GM19438 (cell line): Measurements from ENCODE around the gene FCHO2.

Source experiments
- ATAC-seq: cut with Tn5 transposase; IDR thresholded peaks from one replicate; pipeline ENCODE4 v1.9.1; 2021; ENCODE audit warnings: low read depth; ENCODE audit not compliant: unreplicated experiment

Gene FCHO2

DNA sequence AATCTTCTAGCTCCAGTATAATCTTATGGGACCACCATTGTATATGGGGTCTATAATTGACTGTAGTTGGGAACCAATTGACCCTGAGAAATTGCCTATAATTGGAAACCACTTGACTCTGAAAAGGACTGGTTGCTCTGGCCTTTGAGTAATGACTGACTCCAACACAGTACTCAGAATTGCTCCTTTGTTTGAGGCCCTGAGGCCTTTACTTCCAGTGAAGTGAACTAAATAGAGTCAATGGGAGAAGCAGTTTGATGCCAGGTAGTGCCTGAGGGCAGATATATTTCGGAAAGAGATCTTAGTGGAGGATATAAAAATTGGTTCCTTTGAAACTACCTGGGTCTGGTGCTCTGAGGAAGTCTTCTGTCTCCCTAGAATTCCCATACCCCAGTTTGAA, 148.5 kb downstream of the FCHO2 start:
- no peak for ATAC-seq

DNA sequence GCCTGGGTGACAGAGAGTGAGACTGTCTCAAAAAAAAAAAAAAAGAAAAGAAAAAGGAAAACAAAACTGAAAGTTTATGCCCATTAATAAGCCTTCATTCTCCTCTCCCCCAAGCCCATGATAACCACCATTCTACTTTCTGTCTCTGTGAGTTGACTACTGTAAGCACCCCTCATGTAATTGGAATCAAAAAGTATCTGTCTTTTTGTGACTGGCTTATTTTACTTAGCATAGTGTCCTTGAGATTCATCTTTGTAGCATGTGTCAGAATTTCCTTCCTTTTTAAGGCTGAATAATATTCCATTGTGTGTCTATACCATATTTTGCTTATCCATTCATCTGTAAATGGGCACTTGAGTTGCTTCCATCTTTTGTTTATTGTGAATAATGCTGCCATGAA, 150.5 kb downstream of the FCHO2 start:
- ATAC-seq: no peak

DNA sequence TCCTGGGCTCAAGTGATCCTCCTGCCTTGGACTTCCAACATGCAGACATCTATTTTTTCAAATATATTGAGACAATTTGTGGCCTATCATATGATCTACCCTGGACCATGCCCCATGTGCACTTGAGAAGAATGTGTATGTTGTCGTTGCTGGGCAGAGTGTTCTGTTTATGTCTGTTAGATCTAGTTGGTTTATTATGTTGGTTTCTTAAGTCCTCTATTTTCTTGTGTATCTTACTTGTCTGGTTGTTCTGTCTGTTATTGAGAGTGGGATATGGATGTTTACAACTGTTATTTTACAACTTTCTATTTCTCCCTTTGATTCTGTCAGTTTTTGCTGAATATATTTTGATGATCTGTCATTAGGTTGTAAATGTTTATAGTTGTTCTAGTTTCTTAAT, 154.3 kb downstream of the FCHO2 start:
- no peak for ATAC-seq

DNA sequence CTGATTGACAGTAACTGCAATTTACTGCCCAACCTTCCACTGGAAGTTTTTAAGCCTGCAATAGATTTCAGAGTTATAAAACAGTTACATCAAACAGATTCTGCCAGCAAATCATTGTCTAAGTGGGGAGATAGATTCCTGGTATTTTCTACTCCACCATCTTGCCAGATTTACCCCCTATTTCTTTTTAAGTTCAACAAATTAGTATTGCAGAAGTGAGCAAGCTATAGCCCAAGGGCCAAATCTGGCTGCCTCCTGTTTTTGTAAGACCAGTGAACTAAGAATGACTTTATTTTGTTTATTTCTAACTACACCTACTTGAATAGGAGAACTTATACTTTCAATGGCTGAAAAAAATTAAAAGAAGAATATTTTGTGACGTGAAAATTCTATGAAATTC, 155.7 kb downstream of the FCHO2 start:
- ATAC-seq: no peak

DNA sequence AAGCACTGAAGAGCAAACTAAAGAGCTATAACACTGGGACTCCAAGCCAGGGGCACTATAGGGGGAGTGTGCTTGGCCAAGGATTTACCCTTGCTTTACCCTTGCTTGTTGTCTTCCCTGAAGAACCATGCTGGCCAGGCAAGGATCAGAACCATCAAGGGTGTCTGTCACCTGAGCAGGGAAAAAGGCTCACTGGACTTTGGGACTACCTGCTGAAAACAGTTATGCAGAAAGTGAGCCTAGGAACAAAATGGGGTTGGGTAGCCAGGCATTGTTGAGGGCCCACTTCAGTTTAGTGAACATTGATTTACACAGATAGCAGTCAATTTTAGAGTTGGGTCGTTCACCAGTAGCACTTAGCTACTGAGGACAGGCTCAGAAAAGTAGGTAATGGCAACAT, 156.5 kb downstream of the FCHO2 start:
- ATAC-seq: no peak

DNA sequence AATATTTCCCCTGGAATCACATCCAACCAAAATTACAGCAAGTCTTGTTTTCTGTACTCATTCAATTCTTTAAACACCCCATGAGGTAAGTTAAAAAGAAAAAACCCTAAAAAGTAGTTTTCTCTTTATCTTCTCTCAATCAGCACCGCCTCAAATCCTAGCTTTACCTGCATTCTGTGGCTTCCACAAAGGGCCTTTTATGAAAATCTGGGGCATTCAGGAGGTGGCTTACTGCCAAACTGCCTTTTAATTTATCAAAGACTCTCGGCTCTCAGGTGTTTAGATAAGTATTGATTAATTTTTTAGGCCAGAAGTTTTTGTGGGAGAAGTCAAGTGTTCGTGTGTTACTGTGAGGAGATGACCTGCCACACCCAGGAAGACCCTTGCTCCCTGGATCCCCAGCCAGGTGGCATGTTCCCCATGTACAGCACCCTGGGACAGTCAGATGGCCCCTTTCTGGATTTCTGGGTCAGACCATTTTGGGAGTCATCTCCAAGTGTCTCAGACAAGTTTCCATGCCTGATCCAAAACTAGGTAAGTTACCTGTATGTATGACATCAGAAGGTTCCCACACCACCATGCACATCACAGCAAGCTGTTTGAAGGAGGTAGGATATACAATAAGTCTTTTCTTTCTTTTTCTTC, 158.3 kb downstream of the FCHO2 start:
- no peak for ATAC-seq

DNA sequence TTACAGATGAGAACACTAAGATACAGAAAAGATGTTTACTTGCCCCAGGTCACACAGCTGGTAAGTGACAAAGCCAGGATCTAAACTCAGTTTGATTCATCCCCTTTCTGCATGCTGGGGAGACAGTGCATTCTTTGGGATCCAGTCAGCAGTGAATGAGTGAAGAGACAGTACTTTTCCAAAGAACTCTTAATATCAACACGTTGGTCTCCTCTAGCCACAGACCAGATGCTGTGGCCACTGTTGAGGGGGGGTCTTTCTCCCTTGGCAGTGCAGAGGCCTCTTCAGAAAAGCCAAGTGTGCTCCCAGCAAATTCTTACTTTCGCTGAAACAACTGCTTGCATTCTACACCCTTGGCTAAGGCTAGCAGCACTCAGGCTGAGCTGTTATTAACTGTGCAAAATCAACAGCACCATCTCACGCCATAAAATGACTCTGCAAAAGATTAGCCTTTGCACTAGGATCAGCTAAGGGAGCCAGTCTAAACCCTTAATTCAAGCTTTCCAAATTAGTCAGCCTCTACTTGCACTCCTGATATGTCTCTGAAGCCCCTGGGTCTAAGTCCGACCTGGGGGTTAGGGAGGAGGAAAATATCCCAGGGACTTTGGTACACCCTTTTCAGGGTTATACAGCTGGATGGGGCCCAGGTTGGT, 159.7 kb downstream of the FCHO2 start:
- no peak for ATAC-seq

DNA sequence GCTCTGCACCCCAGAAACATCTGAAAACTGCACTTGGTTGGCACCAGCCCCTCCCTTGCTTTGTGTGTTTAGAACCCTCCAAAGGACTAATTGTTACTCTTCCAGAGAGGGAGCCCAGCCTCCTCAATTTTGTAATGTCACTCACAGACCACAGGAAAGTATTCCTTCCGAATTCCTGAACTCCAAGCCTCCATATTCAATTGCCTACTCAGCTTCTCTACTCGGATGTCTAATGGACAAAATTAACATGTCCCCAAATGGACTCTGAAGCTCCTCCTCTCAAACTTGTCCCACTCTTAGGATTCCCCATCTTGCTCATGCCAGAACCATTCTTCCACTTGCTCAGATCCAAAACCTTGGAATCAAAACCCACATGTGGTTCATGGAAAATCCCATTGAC, 160.7 kb downstream of the FCHO2 start:
- no peak for ATAC-seq

DNA sequence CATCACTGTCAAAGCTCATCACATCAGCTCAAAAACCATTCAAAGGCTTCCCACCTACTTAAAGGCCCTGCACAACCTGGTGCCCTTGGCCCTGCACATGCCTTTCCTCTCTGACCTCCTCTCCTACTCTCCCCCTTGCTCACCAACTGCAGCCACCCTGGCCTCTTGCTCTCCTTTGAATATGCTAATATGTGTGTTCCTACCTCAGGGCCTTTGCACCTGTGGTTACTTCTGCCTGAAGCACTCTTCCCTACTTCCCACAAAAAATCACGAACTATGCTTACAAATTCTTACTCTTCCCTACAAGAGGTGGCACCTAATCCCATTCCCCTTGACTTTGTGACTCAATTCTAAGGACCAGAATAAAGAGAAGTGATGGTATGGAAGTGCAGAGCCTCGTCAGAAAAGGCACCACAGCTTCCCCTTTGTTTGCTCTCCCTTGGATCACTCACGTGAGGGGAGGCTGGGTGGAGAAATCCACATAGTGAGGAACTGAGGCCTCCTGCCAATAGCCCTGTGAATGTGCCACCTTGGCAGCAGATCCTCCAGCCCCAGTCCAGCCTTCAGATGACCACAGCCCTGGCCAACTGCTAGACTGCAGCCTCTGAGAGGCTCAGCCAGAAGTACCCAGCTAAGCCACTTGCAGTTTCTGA, 161.4 kb downstream of the FCHO2 start:
- no peak for ATAC-seq

DNA sequence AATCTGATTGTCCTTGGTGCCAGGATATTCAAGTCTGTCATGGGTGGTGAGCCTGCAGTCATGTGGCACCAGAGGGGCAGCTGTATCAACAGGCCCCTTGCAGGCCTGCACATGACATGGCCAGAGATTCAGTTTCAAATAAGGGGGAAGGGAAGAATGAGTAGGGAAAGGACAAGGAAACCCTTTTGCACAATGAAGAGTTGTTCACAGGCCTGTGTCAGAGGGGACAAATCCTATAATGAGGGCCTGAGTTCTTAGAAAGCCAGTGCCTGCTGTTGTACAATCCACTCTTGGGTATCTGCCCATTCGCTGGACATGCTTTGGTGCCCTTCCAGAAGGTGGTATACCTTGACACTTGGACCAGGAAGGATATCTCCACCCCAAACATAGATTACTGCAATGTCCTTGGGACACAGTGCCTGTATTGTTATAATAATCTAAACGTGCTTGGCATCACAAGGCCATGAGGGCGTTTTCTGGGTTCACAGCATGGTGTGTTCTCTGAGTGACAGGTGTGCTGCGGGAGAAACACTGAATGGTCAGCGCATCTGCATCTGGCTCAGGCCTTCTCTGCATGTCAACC, 162.6 kb downstream of the FCHO2 start:
- ATAC-seq: no peak

DNA sequence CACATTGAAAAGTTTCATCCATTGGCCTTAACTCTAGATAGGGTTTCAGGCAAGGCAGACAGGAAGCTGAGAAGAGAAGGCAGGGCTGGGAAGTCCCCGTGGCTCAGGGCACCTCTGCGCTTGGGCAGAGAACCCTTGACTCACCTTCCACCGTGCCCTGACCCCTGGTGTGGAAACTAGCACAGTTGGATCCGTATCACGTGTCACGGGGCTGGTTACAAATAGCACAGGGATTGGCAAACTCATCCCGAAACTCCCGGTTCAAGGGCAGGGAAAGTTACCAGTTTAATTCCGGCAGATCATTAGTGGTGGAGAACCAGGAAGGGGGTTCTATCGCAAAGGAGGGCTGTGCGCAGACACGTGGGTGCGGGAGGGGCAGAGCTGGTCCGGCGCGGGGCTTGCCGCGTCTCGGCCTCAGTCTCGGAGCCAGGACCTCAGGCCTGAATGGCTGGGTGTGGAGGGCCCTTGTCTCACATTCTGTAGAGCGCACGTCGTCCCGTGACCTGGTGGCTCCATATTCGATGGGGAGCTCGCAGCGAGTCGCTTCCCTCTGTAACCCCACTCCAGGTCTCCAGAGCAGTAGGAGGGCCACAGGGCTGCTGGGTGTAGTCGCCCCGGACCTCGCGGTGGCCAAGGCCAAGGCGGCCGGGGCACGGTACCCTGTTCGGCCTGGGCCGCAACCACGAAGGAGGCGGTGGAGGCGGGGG, 163.8 kb downstream of the FCHO2 start:
- ATAC-seq: no peak

DNA sequence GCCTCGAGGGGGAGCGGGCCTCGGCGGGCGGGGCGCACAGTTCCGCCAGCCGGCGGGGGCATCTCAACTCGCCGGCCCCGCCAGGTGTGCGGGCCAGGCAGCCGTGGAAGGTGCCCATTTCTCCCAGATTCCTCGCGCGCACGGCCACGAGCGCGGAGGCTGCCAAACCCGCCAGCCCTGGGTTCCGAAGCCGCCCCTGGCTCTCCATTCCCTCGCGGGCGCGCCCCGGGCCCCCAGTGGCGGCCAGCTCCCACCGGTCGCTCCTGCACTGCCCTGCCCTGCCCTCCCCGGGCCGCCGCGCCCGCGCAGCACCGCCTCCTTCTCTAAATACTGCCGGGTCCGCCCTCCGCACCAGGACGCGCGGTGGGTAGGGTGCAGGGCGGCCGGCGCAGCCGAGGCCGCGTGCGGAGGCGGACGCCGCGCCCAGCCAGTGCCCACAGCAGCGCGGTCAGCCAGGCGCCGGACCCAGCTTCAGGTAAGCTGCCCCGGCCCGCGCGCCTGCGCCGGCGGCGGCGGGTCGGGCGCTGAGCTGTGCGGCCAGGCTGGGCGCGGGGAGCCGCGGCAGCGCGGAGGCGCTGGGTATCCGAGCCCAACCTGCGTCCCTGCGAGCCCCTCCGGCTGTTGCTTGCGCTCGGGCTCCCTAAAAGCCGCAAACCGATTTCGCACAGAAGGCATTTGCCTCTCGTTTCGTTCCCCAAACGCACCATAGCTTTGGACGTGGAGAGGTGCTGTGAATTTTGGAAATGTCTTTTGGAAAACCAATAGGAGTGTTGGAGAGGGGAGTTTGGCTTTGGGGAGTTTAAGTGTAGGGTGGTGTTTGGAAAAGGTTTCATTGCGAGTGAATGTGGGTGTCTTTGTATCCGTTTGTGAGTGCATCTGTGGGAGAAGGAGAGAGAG, 164.6 kb downstream of the FCHO2 start, which contains the start of gene TMEM171:
TSS of gene TMEM171 (plus strand) at position 354 of the 897 bp plus-strand sequence. CDS start 2,799 bp downstream, outside the sequence.
- no peak for ATAC-seq

DNA sequence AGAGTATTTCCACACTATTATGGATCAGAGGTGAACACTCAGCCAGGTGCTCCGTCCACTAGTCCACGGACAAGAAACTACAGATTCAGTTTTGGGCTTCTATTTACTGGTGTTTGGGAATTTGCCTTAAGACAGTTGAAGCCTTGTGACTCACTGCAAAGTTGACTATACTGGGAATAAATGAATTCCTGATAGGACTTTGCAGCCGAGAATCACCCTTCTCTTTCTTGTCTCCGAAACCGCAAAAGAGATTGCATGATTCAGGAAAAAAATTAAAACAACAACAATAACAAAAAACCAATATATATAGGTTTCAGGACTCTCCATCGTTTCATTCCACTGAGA, 165.2 kb downstream of the FCHO2 start:
- no peak for ATAC-seq

DNA sequence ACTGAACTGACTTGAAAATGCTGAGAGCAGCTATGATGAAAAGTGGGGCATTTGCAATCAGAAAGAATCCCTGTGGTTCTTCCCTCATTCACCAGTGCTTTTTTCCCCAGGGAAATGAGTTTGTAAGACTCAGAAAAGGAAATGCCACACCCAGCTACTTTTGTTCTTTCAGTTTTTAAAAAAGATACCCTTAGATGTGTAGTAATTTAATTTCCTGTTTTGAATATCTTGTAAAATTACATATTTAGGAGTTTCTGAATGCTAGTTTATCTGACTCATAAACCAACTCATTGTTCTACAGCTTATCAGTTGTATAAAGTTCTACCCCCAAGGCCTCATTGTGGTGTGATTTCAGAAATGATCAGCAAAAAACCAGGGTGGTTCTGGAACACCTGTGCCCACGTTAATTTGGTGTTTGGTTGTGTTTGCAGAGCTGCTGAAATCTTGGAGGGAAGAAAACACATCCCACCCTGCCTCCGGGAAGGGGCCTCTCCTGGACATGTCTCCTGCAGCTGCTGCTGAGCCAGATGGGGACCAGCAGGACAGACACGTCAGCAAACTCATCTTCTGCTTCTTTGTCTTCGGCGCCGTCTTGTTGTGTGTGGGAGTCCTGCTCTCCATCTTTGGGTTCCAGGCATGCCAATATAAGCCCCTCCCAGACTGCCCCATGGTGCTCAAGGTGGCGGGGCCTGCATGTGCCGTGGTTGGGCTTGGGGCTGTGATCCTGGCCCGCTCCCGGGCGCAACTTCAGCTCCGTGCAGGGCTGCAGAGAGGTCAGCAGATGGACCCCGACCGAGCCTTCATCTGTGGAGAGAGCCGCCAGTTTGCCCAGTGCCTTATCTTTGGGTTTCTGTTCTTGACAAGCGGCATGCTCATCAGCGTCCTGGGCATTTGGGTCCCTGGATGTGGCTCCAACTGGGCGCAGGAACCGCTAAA, 167.3 kb downstream of the FCHO2 start:
- no peak for ATAC-seq

DNA sequence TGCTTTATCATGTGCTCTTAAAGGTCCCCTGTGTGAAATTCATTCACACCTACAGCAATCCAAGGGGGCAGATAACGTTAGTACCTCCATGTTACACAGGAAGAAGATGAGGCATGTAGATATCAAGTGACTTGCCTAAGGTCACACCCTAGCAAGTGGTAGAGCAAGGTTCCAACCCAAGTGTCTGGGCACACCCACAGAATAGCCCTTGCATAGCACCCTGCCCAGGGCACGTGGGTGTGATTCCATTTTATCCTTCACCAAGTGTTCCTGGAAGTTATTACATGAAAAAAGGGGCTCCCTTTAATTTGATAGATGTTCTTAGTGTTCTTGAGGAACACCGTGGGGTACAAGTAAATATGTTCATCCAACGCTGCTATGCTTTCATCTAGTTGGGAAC, 169.4 kb downstream of the FCHO2 start:
- ATAC-seq: no peak

DNA sequence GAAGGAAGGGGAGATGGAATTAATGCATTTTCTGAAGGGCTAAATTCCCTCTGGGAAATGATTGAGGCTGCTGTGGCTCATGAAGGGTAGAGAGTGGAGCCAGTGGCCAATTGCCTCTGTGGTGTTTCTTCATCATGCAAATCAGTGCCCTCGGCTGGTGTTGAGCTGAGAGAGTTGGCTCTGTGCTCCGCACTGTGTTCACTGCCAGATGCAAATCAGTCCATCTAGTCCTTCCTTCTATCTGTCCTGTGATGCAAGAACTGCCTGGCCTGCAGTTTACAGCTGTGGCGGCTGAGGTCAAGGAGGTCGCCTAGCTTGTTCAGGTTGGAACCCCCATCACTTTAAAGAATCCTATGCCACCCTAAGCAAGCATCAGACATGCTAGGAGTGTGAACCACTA, 170.5 kb downstream of the FCHO2 start:
- no peak for ATAC-seq

DNA sequence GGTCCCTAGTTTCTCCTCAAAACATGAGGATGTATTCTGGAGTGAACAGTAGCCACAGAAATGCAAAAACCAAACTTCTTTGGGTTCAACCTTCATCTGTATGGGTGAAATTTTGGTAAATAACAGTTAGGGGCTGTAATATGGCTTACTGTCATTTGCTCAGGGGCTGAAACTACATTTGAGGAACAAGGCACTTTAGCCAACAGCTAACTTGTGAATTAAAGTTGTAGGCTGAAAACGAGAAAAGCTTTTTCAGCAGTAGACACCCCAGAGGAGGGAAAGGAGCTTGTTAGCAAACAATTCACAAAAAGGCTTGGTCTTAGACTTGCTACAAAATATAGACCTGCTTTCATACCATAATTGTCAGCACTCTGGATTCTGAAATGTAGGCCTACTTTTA, 171.1 kb downstream of the FCHO2 start:
- no peak for ATAC-seq

DNA sequence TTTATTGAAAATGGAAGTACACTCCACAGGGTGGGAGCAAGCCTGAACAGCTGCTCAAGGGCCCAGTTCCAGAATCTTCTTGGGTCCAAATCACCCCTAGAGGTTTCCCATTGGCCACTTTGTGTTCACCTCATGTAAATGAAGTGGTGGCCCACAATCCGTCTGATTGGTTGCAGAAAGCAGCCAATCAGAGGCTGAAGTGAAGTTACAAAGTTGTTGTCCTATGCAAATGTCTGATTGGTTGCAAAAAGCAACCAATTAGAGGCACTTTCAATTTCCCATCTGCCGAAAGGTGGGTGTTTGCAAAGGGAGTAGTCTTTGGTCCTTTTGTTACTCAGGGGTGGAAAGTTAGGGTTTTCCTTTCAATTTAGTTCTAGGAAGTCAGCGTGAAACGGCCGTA, 173.3 kb downstream of the FCHO2 start:
- ATAC-seq: no peak

DNA sequence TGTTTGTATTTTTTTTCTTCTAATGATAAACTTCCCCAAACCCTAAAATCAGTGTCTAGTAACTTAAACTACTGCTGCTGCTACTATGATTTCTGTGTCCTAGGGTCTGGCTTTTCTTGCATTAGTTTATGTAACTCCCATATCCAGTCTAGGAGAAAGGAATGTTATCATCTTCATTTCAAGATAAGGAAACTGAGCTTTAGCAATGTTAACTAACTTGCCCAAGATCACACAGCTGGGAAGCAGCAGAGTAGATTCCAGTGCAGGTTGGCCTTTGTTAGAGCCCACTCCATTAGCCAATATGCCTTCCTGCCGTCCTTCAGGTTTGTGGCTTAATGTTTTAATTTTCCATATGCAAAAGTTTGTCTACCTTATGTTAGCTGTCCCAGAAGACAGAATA, 175.0 kb downstream of the FCHO2 start:
- ATAC-seq: no peak
